Epithelial cell of proximal tubule (primary cell): ENCODE measurements around the gene SPEG. TPM values are rescaled to one million over a fixed set of nuclear protein-coding genes. Genes with fewer than 3 reads are reported as not detected.
"Not testable (repeated sequence)": the region's sequence is repeated elsewhere in the genome, so short reads cannot be mapped to it uniquely, and the experiment has no call there.

ENCODE experiments used
- DNase-seq: peaks from one replicate; pipeline ENCODE4 v3.0.0-alpha.2; 2011; ENCODE audit warnings: low read depth
- H3K4me3 ChIP-seq: 2 replicates; pipeline ENCODE4 v1.5.1; 2011; ENCODE audit warnings: low read depth, mild to moderate bottlenecking, low read length
- CTCF ChIP-seq: conservative IDR thresholded peaks from 2 replicates; pipeline ENCODE4 v1.5.1; 2012; ENCODE audit warnings: low read depth, mild to moderate bottlenecking, low read length
- total RNA-seq: library from RNA; depleted of rRNA; stranded (reverse); fragments of >200 nt; gene quantifications from 2 replicates; pipeline ENCODE4 v1.2.3, GENCODE V29; 2015

SPEG gene
- total RNA-seq, 1 donor from 2014 or later = 28.3 TPM

GRCh38 chr2:219388121-219388906 lies 46.3 kb upstream of the SPEG start:
- H3K4me3 ChIP-seq = peak overlapping the region; percentile 51
- no peak for DNase-seq
- TF ChIP-seq CTCF = peak; percentile 47

DNA sequence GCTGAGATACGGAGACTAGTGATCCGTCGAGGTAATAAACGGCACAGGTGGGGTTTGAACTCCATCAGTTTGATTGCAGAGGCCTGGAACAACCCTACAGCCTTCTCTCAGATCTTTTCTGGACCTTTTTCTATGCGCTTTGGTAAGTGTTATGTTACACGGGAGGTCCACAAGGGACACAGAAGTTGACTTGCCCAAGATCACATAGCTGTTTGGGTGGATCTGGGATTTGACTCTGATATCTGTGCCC lies 45.8 kb upstream of the SPEG start:
- no peak for DNase-seq
- no peak for TF ChIP-seq CTCF
- peak overlapping the region; percentile 51 for H3K4me3 ChIP-seq

GRCh38 chr2:219392754-219393153 lies 41.9 kb upstream of the SPEG start:
- no peak for TF ChIP-seq CTCF
- DNase-seq = no peak
- no peak overlapping the region for H3K4me3 ChIP-seq

- not testable (repeated sequence) for H3K4me3 ChIP-seq, DNase-seq
Measured at GRCh38 chr2:219395056-219395455, 39.6 kb upstream of the SPEG start.

DNA sequence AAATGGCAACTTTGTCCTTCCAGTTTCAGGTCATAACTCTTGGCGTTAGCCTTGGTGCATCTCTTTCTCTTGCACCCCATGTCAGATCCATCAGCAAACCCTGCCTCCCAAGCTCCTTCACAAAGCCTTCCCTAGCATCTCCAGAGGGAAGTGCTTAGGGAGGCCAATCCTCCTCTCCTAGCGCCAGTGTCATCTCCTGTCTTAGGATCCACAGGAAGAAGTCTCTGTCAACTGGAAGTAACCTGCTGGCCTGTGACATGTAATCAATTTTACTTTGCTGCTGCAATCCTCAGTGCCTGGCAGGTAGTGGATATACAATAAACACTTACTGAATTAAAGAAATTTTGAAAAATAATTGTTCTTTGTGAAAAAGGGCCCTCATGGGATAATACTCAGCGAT lies 39.0 kb upstream of the SPEG start:
- H3K4me3 ChIP-seq = no peak overlapping the region
- DNase-seq = no peak
- TF ChIP-seq CTCF = no peak

GRCh38 chr2:219396863-219397457 lies 37.7 kb upstream of the SPEG start:
- H3K4me3 ChIP-seq = no peak overlapping the region

More at GRCh38 chr2:219396863-219397457, 37.7 kb upstream of the SPEG start:
- TF ChIP-seq CTCF = no peak
- DNase-seq = no peak
